Measurements from ENCODE around the gene PPP2R5D.

PPP2R5D gene

DNA sequence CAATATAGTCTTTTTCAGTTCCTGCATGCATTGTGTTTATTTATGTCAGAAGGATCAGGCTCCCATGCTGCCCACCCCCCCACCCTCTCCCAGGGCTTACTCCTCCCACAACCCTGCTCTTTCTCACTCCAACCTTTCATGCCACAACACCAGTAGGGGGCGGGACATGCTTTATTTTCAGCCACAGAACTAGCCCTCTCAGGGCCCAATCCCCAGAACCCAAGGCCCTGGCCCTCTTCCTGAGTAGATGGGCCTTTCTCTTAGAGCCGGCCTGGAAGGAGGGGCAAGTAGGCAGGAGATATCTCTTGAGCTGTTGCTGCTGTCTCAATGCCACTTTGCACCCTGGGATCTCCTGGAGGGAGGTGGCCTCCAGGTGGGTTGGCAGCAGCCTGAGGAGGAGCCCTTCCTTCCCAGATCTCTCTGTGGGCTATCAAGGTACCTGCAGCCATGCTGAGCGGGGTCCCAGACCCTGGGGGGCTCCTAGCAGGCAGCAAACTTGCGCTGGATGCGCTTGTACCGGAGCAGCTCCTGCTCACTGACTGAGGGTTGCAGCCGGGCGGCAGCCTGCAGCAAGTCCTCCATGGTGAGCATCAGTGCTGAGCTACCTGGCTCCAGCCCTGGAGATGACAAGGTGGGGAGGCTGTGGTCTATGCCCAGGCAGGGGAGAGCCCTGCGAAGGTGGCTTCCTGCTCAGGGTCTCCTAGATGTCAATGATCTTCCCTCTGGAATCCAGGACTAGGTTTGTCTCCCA, 20.3 kb upstream of the PPP2R5D start:
- no peak for DNase-seq (ENCODE audit: low spot score)

DNA sequence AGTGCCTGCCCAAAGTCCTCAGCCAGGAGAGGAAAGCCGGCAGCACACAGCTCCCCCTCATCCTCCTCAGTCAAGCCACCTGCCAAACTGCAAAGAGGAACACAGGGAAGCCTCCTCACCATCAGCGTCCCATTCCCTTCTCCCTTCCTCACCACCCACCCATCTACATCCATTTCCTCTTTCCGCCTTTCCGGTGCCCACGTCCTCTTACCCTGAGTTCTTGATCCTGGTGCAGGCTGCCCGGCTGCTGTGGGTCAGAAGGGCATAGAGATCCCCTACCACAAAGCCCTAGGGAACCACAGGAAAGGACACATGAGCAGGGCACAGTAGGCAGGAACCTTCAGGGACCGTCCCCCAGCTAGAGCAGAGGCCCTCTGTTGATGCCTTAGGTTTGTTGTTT, 17.8 kb upstream of the PPP2R5D start:
- no peak for DNase-seq (ENCODE audit: low spot score)

GRCh38 chr6:42967228-42967627, 17.1 kb upstream of the PPP2R5D start:
- DNase-seq (ENCODE audit: low spot score): no peak

DNA sequence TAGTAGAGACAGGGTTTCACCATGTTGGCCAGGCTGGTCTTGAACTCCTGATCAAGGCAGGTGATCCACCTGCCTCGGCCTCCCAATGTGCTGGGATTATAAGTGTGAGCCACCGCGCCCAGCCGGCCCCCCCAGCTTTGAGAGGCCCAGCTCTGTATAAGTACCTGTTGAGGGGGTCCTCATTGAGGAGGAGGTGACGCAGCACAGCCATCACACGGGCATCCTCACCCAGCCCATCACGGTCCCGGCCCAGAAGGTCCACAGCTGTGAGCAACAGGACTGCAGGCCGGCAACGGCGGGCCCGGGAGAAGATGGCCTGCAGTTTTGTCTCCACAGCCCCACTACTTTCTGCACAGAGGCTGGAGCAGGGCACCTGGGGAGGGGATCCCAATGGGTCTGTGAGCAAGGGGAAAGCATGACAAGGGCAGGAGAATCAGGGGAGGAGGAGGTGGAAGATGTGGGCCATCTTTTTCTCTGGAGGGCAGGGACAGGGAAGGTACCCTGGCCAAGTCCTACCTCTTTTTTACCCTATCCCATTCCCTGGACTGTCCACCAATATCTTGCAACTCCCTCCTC, 16.2 kb upstream of the PPP2R5D start:
- no peak for DNase-seq (ENCODE audit: low spot score)

DNA sequence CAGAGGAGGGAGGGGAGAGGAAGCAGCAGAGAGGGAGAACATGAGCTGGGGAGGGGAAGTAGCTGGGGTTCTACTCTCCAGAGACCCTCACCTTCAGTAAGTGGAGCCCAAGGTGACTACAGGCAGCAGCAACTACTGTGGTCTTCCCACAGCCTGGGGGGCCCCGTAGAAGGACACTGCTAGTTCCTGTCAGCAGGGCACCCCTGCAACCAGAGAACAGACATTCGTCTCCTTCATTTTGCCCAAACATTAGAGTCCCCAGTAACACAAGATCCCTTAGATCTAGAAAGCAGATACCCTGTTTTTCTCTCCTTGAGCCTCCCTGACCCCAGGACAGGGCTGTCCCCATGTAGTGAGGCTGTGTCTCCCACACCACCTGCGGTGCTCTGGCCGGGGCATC, 15.6 kb upstream of the PPP2R5D start:
- DNase-seq (ENCODE audit: low spot score): no peak

GRCh38 chr6:42969431-42969830, 14.9 kb upstream of the PPP2R5D start:
- DNase-seq (ENCODE audit: low spot score): no peak

DNA sequence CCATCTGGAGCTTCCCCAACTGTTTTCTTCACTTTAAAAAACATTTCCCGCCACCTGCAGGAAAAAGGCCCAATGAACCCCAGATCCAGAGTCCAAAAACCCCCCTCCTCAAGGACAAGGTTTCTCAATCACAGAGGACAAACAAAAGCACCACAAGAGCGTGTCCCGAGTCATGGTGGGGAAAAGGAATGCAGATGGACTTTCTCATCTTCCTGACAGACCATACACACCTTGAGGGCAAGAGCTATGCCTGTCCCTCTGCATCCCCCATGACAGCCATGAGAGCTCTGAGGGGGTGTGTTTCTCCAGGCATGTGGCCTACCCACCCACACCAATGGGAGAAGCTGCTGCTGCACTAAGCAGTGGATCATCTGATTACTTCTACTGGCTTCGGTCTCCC, 14.4 kb upstream of the PPP2R5D start:
- no peak for DNase-seq (ENCODE audit: low spot score)

GRCh38 chr6:42970871-42971612, 13.3 kb upstream of the PPP2R5D start:
- no peak for DNase-seq (ENCODE audit: low spot score)

- DNase-seq (ENCODE audit: low spot score): no peak
These were observed 12.5 kb upstream of the PPP2R5D start for GRCh38 chr6:42971746-42972327.

GRCh38 chr6:42973926-42974325, 10.4 kb upstream of the PPP2R5D start:
- no peak for DNase-seq (ENCODE audit: low spot score)

DNA sequence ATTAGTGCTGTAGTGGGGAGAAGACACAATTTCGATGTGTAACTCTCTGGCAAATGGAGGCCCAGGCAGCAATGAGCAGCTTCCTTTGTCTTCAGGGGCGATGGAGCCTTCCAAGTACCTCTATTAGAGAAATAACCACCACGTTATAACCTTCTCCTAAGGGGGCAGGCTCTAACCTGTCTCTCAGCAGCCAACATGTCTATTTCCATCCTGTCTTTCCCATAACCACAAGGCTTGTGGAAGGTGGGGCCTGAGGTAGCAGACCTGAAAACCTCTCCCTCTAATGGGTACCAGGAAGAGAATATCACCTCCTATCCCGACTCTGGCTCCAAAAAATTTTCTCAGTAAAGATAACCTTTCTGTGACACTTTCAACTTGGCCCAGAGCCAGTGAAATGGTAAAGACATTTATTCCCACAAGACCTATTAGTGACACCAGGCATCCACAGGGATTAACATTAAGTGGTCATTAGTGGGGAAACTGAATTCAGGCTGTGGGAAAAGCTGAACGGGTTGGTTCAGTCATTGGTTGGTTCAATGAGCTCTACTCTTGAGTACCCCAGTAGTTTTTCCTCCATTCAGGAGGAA, 9.4 kb upstream of the PPP2R5D start:
- DNase-seq (ENCODE audit: low spot score): no peak

GRCh38 chr6:42978487-42978838, 5.9 kb upstream of the PPP2R5D start:
- no peak for DNase-seq (ENCODE audit: low spot score)

DNA sequence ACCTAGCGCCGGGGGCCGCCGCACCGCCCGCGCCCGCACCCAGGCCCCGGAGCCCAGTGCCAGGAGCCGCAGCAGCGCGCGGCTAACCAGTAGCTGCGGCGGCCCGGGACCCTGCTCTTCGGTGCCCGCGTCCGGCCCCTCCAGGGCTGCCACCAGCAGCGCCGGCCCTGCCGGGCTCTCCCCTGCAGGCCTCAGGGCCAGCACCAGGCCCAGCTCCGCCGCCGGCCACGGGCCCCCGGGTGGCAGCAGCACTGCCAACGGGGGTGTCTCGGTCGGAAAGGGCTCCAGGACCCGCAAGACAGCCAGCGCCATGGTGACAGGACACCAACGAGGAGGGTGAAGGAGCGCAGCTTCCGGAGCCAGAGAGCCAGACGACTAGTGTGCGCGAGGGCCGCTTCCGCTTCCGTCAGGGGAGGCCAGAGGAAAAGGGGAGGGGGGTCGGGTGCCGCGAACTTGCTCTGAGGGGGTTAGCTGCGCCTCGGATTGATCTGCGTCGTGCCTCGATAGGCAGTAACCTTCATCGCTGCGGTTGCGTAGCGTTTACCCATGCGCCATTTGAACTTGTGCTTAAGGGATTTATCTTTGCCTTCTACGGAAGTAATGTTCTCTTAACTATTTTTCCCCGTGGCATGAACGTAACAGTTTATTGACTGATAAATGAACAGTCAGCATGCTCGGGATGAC, 5.4 kb upstream of the PPP2R5D start, which contains the start of gene PEX6:
PEX6 (minus strand) TSS at position 343 of the 684 bp plus-strand sequence; CDS start at position 312, 31 bp downstream.
- peak; percentile 84 for DNase-seq (ENCODE audit: low spot score)

GRCh38 chr6:42979523-42980177, 4.7 kb upstream of the PPP2R5D start:
- DNase-seq (ENCODE audit: low spot score): no peak

DNA sequence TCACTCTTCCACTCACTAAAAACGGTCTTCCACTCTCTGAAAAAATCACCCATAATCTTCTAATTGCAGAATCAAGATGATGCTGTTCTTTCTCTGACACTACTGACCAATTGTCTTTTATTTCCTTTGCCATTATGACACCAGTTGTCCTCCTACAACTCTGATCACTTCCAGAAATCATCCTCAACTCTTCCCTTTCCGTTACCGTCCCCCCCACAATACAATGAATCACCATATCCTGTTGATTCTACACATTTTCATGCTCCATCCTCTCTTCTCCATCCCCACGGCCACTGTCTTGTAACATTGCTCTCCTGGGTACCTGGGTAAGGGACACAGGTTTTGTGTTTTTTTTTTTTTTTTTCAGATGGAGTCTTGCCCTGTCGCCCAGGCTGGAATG, 2.5 kb upstream of the PPP2R5D start:
- DNase-seq (ENCODE audit: low spot score): no peak

GRCh38 chr6:42984924-42985475, 630 bp downstream of the PPP2R5D start:
- no peak for DNase-seq (ENCODE audit: low spot score)

- DNase-seq (ENCODE audit: low spot score): no peak
These were observed 3.4 kb downstream of the PPP2R5D start for GRCh38 chr6:42987533-42988451.

GRCh38 chr6:42988486-42989020, 4.2 kb downstream of the PPP2R5D start:
- no peak for DNase-seq (ENCODE audit: low spot score)

- DNase-seq (ENCODE audit: low spot score): no peak
These were observed 5.6 kb downstream of the PPP2R5D start for GRCh38 chr6:42989923-42990322.

DNA sequence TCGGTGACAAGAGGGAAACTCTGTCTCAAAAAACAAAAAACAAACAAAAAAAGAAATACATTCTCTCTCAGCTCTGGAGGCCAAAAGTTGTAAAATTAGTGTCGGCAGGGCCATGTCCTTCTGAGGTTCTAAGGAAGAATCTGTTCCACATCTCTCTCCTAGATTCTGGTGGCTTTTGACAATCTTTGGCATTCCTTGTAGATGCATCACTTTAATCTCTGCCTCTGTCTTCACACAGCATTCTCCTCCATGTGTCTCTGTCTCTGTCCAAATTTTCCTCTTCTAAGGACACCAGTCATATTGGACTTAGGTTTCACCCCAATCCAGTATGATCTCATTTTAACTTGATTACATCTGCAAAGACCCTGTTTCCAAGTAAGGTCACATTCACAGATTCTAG, 9.1 kb downstream of the PPP2R5D start:
- DNase-seq (ENCODE audit: low spot score): no peak
